NCI-H128 (cell line): Measurements from ENCODE around the gene SLIT1.

Experiments
- DNase-seq: peaks from one replicate; lab custom pipeline; 2025; ENCODE audit not compliant: unreplicated experiment; lab: John Stamatoyannopoulos, UW

Gene SLIT1

DNA sequence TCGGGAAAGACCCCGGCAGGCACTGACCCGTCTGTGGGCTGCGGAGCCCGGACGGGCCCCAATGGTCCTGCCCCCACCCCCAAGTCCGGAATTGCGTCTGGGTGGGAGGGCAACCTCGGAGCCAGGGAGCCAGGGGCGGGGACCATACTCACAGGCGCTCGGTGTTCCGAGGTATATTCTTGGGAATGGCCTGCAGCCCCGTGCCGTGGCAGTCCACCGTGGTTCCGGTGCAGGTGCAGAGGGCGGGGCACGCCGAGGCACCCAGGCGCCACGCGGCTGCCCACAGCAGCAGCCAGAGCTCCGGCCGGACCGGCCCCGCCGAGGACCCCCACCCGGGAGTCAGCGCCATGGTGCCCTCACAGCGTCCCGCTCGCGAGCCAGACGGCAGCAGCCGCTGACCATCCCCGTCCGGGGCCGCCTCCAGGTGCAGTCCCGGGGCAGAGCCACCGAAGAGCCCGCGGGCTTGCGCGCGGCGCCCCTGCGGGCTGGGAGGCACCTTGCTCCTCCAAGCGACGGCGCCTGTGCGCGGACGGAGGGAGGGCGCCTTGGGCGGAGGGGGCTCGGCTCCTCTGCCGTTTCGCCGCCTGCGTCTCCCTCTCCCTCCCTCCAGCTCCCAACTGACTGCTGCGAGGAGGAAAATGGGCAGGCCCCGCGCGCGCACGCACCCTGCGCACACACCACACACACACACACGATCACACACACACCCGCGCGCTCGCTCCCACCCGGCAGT is at the start of gene SLIT1:
SLIT1 (minus strand) TSS at position 634 of the 733 bp plus-strand sequence; CDS start at position 349, 285 bp downstream.
- DNase-seq: no peak

DNA sequence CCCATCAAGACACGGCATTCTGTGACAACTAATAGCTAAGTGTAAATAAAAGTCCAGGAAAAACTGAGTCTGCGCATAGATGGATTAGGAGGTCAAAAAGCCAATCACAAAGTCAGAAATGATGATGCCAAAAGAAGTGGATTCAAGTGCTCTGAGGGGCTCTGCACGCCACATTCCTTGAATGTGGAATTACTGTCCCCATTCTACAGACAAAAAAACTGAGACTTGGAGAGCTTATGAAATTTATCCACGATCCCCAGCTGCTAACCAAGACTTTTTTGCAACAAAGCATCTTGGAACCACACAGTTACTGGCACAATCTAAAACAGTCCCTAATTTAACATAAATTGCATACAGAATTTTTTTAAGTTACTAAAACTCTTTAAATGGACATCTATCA is 49.6 kb upstream of the SLIT1 start:
- no peak for DNase-seq

DNA sequence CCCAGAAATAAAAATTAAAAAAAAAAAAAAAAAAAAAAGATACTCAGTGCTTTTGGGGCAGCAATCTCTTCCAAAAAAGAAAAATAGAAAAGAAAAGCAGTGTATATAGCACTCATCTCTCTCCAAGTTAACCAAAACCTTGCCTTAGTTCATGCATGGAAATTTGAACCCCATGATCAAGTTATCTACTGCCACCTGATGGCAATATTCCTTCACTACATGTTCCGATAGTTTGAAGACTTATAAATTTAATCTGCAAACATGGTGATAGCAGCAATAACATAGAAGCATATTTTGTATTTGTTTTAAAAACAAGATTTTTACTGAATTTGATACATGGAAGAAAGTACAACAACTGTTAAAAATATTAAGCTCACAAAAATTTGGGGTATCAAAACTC is 48.6 kb upstream of the SLIT1 start:
- no peak for DNase-seq

DNA sequence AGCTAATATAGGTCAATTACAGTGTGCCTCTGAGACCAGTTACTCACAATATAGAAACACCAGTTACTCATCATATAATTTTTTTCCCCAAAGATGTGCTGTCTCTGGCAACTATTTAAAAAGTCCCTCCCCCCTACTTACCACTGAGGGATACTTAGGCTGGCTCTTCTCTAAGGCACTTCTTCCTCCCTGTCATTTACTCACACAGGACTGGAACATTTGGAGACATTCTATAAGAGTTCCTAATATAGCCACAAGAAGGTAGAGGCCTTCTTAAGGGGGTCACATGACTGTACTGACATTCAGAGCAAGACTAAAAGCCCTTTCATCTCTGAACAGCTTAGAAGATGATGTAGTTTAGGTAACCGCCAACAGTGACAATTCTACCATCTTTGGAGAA is 44.4 kb upstream of the SLIT1 start:
- no peak for DNase-seq

DNA sequence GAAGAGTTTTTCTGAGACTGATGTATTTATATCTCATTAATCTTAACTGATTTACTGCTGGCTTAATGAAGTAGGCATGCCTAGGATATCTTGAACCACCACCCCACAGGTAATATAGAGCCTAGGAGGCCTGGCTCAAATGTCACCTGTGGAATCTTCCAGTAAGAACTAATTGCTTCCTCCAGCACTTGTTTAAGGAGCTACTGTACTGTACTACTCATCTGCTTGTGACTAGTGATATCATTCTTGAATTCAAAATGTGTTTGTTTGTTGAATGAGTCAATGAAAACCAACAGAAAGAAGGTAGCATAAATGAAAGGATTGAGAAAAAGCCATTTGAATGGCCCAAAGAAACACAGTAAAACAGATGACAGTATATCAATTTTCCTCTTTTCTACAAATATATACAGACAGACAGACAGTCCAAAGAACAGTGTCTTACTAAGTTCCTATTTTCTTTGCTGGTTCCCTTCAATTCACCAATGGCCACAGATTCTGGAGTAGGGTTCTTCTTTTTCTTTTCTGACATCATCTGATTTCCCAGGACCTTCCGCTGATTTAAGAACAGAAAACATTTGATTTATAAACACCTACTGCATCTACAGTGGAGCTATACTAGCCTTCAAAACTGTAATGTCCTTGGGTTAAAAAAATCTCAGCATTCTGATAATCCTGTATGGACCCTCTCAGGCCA is 43.7 kb upstream of the SLIT1 start:
- no peak for DNase-seq

DNA sequence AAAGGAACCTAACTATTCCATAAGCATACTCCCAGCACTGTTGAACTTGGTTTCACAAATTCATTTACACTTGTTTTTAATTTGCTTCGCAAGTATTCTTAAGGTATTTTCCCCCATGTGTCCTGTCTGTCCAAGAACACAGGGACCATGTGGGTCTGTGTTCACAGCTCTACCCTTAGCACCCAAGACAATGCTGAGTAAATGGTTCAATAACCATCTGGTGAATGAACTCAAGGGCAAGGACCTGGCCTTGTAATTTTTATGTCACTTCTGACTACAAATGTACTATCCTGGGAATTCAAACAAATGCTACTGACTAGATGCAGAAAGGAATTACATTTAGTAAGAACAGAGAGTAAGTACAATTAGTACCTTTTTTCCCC is 43.0 kb upstream of the SLIT1 start:
- DNase-seq: no peak

DNA sequence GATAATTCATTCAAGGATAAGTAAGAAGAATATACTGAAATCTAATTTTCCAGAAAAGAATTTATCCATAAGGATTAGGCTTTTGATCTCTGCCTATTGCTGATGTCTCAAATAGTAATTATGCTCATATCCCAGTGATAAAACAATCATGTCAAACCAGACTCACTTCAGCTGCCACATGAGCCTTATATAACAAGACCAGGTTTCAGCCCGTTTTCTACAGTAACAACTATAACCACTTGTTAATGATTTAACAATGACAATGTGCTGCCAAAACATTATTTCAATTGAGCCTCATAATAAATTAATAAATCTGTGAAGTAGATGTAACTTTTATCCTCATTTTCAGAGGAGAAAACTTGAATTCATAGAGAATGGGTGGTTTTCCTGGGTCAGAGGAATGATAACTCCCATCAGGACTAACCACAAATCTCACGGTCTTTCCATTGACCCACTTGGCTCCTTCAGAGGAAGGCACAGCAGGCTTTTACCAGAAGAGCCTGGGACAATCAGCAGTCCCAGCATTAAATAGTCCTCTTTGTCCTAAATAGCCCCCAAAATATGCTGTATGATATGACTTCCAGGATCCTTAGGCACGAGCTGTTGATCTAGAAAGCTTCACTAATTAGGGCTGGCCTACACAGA is 42.5 kb upstream of the SLIT1 start:
- DNase-seq: no peak

DNA sequence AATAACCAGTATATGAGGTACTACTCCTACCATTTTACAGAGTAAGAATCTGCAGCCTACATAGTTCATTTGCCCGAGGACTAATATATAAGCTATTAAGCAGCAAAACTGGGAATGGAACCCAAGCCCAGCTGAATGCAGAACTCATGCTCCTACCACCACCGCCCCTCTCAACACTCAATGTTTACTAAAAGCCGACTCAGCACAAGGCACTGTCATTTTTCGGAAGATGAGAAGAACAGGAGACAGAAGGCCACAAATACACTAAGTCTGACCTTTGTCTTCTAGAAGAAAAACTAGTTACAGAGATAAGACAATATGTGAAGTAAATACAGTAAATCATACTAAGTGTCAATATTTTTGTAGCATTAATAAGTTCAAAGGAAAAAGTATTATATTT is 40.6 kb upstream of the SLIT1 start:
- DNase-seq: no peak

DNA sequence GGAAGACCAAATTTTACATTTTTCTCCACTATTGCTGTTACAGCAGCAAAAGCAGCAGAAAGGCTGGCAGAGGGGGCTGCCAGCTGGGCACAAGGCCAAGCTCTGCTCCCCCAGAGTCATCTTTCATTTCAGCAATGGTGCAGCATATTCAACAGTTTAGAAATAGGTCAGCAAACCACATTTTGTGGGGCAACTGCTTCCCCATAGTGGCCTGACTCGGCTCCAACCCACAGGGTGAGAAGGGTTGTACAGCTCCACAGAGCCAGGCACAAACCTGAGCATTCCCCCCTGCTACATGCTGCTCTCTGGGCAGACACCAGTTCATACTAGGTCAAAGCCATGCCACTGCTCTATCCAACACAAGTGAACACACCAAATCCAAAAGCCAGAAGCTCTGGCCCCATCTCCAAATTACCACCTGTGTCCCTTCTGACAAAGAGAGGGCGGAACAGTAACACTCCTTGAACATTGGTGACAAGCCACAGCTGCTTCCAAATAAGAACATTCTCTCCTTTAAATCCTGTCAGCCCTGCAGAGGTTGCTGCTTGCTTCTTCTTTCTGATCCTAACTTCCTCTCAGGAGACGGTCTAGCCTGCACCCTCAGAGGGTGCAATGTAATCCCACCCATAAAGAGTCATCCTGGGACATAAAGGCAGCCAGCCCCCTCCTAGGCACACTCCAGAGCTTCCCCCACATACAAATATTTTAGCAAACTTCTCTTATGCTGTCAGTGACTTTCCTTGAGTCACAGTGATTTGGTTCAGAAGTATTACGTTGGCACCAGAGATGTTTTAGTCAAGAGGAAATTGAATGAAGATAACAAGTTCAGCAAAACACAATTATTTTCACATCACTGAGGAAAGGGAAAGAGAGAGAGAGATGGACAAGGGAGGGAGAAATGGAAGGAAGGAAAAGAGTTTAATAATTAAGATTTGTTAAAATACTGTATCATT is 39.0 kb upstream of the SLIT1 start:
- no peak for DNase-seq

DNA sequence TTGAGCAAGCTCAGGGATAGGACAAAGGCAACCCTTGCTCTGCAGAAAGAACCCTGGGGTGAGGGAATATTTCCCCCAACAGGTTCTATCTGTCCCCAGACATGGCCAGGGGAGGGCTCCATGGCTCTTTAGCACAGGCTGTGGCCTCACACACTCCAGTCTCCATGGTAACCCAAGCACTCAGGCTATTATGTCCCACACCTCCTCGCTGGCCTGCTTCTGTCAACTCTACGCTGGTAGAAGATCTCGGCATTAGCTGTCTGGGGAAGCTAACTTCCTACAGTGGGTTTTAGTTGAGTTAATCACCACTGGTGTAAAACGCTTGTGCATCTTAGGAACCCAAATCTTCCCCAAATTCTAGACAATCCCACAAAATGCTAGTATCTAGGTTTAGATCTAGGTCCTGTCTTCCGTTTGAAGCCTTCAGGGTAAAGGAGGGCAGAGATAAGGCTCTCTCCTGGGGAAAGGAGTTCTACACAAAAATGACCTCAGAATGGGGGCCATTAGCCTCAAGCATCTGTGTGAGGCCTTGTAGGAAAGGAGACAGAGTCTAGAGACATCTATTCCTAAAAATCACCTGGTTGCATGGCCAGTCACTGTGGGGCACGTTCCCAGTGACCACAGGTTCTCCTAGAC is 36.7 kb upstream of the SLIT1 start:
- DNase-seq: no peak

DNA sequence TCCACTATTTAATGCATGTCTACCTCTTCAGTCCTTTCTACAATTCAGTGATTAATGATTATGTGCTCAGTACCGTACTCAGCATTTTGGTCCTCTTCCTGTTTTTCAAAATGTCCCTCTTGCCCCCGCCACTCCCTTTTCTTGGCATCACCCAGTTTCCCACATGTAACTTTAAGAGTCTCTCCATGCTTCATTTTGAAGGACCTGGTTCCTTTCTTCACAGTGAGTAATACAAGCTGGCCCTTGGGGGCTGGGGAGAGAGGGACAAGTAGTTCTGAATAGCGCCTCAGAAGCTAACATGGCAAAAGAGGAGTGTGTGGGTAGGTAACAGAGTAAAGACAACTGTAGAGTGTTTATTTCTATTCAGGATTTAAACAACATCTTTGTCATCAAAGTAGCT is 34.6 kb upstream of the SLIT1 start:
- no peak for DNase-seq

DNA sequence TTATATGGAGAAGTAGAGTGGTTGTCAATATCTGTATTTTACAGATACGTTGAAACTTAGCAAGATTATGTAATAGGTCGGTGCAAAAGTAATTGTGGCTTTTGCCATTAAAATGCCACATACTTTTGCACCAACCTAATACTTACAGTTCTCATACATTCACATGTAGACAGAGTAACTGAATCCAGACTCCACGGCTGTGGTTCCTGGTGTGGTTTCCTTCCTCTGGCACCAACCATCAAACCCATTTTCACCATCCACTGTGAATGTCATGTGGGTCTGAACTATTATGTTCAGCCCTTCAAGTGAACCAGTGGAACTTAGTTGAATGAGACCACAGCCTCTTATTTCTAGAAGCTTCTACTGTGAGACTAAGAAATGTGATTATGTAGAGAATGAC is 31.5 kb upstream of the SLIT1 start:
- DNase-seq: no peak

DNA sequence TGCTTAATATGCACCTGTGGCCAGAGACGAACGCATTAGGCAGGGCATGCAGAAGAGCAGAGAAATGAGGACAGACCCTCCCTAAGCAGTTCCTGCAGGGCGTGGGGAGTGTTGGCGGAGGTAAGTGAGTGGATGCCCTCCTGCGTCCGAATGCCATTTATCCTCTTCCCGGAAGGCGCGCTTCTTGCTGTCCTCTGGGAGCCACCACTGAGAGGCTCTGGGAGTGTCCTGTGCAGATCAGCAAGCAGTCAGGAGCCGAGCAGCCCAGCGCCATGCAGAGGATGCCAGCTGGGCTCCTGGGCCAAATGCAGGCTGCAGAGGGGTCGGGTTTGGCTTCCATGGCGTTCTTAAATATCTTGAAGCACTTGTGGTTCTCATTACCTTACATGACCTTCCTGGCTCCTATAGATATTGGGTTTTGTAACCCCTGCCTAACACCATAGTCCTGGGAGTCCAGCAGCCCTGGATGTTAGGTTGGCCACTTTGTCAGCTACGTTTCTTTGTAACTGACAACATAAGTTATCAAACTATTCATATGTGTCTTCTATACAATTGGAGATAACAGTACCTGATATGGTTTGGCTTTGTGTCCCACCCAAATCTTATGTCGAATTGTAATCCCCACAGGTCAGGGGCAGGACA is 30.0 kb upstream of the SLIT1 start:
- no peak for DNase-seq

DNA sequence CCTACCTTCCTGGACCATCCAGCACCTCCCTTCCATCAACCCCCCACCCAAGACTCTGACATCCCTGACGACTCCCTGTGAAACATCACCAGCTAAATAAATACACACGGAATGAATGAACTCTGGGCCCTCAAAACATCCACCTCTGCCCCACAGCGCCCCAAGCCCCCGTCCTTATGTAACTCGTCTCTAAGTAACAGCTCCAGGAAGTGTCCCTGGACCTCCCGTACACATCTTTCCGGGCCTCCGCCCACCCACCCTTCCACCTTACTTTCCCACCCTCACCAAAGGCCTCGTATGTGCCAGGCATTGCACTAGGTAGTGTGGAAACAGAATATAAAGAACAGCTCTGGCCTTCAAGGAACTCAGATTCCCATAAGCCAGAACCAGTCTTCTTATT is 27.7 kb upstream of the SLIT1 start:
- no peak for DNase-seq

DNA sequence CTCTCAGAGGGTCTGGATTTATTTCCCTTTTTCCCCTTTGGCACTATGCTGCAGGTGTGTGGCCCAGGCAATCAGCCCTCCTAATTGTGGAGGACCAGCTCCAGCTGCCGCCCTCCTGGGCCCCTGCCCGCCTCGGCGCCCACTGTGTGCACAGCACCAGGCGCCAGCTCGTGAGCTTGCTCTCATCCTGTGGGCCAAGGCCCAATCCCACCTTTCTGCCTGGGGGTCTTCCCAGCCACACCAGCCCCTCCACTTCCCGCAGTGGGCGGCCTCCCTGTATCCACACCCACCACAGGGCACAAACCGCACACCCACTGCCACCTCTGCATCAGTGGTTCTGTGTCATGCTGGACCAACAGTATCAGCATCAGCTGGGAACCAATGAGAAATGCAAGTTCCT is 25.5 kb upstream of the SLIT1 start:
- DNase-seq: no peak

DNA sequence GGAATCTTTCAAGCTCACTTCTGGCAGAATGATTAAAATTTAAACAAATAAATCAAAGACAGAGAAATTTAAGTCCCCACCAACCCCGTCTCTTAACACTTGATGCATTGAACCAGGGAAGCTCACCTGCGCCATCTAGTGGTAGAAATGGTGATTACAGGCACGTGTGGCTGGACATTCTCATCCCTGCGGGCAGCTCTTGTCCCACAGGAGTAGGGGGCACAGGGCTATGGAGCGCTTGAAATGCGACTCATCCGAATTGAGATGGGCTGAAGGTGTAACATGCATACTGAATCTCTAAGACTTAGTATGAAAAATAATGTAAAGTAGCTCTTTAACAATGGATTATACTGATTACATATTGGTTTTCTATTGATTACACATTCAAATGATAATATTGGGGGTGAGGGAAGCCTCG is 24.8 kb upstream of the SLIT1 start:
- DNase-seq: peak; percentile 47

DNA sequence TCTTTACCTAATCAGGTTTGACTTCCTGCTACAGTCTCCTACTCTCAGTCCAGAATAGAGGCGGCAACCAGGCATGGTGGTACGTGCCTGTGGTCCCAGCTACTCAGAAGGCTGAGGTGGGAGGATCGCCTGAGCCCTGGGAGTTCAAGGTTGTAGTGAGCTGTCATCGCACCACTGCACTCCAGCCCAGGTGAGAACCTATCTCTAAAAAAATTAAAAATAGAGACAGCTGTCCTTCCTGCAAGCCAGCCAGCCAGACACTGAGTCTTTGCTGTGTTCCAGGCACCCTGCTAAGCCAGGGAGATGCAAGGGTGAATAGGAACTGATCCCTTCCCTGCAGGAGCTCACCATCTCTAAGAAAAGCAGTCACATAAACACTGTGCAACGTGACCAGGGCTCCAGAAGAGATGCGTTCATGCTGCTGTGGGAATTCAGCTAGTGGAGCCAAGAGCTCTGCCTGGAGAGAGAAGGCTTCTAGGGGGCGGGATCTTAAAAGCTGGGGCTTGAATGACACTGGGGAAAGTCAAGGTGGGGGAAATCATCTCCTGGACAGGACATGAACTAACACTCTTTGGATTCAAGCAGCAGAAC is 22.1 kb upstream of the SLIT1 start:
- no peak for DNase-seq

DNA sequence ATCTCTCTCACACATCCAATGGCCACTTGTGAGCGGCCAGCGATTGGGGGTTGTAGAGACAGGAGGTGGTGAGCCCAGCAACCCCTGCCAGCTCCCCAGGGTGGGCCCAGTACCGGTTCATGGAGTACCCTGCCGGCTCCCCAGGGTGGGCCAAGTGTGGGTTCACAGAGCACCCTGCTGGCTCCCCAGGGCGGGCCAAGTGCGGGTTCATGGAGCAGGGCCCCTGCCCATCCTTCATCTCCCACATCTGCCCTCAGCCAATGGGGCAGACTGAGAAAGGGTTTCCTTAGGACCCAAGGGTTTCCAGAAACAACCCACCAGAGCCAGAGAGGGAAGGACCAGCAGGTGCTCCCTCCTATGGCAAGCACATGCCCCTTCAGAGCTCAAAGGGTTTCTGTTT is 21.4 kb upstream of the SLIT1 start:
- DNase-seq: no peak

DNA sequence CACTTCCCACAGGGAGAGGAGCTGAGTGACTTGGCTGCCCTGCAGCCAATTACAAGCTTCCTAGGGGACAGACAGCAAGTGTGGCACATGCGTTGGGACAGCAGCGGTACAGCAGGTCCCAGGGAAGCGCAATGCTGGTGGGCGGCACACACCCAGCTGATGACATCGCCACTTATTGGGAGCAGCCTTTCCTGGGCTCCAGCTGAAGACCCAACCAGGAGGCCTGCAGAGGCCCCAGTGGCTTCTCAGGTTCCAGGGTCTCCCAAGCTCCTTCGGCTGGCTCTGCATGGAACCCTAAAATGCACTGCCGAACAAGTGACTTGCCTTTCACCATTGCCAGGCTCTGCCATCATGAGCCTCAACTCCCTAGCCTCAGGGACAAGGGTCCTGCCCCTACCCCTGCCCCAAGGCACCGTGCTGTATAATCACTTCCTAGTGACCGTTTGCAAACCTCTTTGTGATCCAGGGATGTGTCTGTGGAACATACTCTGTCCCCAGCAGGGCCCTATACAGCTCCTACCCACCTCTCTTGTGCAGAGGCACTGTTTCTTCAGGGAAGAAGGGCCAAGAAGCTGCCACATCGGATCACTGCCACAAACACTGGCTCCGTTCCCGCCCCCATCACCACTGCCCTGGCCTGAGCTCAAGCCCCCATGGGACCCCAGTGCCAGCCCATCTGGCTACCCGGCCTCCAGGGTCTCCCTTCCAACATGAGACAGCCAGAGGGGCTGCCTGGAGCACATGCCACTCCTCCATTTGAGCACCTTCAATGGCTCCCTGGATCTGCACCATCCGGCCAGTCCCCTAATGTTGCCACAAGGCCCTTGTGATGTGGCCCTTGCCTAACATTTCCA is 19.3 kb upstream of the SLIT1 start:
- no peak for DNase-seq
